Nephron (organoid): Measurements from ENCODE around the gene TCL1B.
"Not testable (repeated sequence)": the region's sequence is repeated elsewhere in the genome, so short reads cannot be mapped to it uniquely, and the experiment has no call there.

Experiments
- H3K27ac Mint-ChIP-seq, 3 experiments: 2 replicates each; pipeline ENCODE4 v1.8.0; 2020; ENCODE audit warnings: mixed read lengths in 3 of 3, mild to moderate bottlenecking in 2 of 3, moderate library complexity in 1 of 3
- H3K27me3 Mint-ChIP-seq: 2 replicates; pipeline ENCODE4 v1.8.0; 2021; ENCODE audit warnings: low read depth, mild to moderate bottlenecking, moderate library complexity, mixed read lengths
- H3K36me3 Mint-ChIP-seq: 2 replicates; pipeline ENCODE4 v1.8.0; 2020; ENCODE audit warnings: low read depth, mixed read lengths
- H3K4me1 Mint-ChIP-seq: 2 replicates; pipeline ENCODE4 v1.8.0; 2020; ENCODE audit warnings: mixed read lengths
- H3K4me3 Mint-ChIP-seq, 3 experiments: 2 replicates each; pipeline ENCODE4 v1.8.0; 2020; ENCODE audit warnings: mild to moderate bottlenecking in 3 of 3, mixed read lengths in 3 of 3, moderate library complexity in 2 of 3
- H3K9me3 Mint-ChIP-seq: 2 replicates; pipeline ENCODE4 v1.8.0; 2020; ENCODE audit warnings: mixed read lengths
- CTCF ChIP-seq, 3 experiments: fragments of 200-600 bp; sonication (generic); IDR thresholded peaks; one replicate each; pipeline ENCODE4 v1.5.0; 2021; ENCODE audit warnings: antibody characterized with exemption in 3 of 3; ENCODE audit not compliant: unreplicated experiment in 3 of 3

TCL1B gene

GRCh38 chr14:95664066-95664465 lies 22.2 kb upstream of the TCL1B start:
- Mint-ChIP-seq H3K27ac (peak overlapping the region in 2 of 3 experiments; percentile 13 to 50), H3K9me3 (no peaks in the 10 kb centered on the region), H3K36me3 (no peaks in the 10 kb centered on the region), H3K27me3 (peaks cover 14% of the 10 kb centered on the region), H3K4me1 (peaks cover 46% of the 10 kb centered on the region), H3K4me3 (no peak overlapping the region)
- no peak for TF ChIP-seq CTCF (IDR thresholded peaks at IDR 0.05; ENCODE audit: unreplicated experiment in 3 of 3)

- no peaks in the 10 kb centered on the region for H3K9me3 Mint-ChIP-seq
- no peaks in the 10 kb centered on the region for H3K36me3 Mint-ChIP-seq
- H3K27me3 Mint-ChIP-seq, result peaks cover 14% of the 10 kb centered on the region
- H3K27ac Mint-ChIP-seq, result peak overlapping the region in 2 of 3 experiments; percentile 13 to 50
- TF ChIP-seq CTCF (IDR thresholded peaks at IDR 0.05; ENCODE audit: unreplicated experiment in 3 of 3), result no peak
- H3K4me1 Mint-ChIP-seq, result peaks cover 46% of the 10 kb centered on the region
- no peak overlapping the region for H3K4me3 Mint-ChIP-seq
Observed at GRCh38 chr14:95664546-95664945, 21.7 kb upstream of the TCL1B start.

DNA sequence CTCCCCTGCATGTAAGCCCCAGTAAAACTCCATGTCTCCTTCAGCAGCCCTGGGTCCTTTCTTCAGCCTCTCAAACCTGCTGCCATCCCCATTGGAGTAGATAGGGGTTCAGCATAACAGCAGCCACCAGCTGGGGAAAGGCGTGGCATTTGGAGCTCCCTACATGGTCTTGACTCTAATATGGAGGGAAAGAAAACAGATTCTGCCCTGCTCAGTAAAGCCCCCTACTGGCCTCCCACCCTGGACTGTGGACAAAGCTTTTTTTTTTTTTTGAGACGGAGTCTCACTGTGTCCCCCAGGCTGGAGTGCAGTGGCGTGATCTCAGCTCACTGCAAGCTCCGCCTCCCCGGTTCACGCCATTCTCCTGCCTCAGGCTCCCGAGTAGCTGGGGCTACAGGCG lies 20.7 kb upstream of the TCL1B start:
- TF ChIP-seq CTCF (IDR thresholded peaks at IDR 0.05; ENCODE audit: unreplicated experiment in 3 of 3), result peak in 1 of 3 experiments; percentile 20
- H3K4me3 Mint-ChIP-seq, result not testable (repeated sequence)

GRCh38 chr14:95666450-95666849 lies 19.8 kb upstream of the TCL1B start:
- Mint-ChIP-seq H3K36me3 (no peaks in the 10 kb centered on the region), H3K4me1 (peaks cover 44% of the 10 kb centered on the region), H3K27me3 (peaks cover 4% of the 10 kb centered on the region), H3K9me3 (no peaks in the 10 kb centered on the region), H3K4me3 (no peak overlapping the region), H3K27ac (no peak overlapping the region)
- no peak for TF ChIP-seq CTCF (IDR thresholded peaks at IDR 0.05; ENCODE audit: unreplicated experiment in 3 of 3)

More for the DNA sequence above, 20.7 kb upstream of the TCL1B start:
- H3K4me1 Mint-ChIP-seq, result peaks cover 44% of the 10 kb centered on the region
- not testable (repeated sequence) for H3K27ac Mint-ChIP-seq, H3K27me3 Mint-ChIP-seq, H3K36me3 Mint-ChIP-seq, H3K9me3 Mint-ChIP-seq

DNA sequence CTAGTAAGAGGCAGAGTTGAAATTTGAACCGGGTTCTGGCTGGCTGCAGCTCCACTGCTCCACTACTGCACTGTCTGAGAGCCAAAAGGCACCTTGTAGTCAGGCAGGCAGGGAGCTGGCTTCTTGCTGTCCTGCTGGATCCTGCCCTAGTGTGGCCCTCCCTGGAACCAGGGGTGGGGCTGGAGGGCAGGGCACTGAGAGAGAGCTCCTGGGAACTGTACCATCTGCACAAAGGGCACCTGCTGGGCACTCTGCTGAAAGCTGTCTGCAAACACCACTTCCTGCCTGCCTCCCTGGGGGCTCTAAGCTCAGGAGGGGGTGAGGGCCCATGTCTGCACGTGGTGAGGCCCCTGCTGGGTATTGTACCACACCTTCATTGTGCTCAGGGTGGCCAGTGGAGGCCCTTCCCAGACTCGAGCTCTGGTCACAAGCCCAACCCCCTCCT lies 19.0 kb upstream of the TCL1B start:
- no peaks in the 10 kb centered on the region for H3K36me3 Mint-ChIP-seq
- H3K9me3 Mint-ChIP-seq, result no peaks in the 10 kb centered on the region
- no peak for TF ChIP-seq CTCF (IDR thresholded peaks at IDR 0.05; ENCODE audit: unreplicated experiment in 3 of 3)
- peaks cover 4% of the 10 kb centered on the region for H3K27me3 Mint-ChIP-seq
- peaks cover 42% of the 10 kb centered on the region for H3K4me1 Mint-ChIP-seq
- peak overlapping the region in 2 of 3 experiments; percentile 34 to 60 for H3K27ac Mint-ChIP-seq
- H3K4me3 Mint-ChIP-seq, result no peak overlapping the region

GRCh38 chr14:95668235-95668772 lies 17.9 kb upstream of the TCL1B start:
- TF ChIP-seq CTCF (IDR thresholded peaks at IDR 0.05; ENCODE audit: unreplicated experiment in 3 of 3), result no peak
- H3K27ac Mint-ChIP-seq, result peak overlapping the region; percentile 34 to 86 (median 39)
- H3K36me3 Mint-ChIP-seq, result no peaks in the 10 kb centered on the region
- peaks cover 36% of the 10 kb centered on the region for H3K4me1 Mint-ChIP-seq
- peaks cover 4% of the 10 kb centered on the region for H3K27me3 Mint-ChIP-seq
- H3K4me3 Mint-ChIP-seq, result no peak overlapping the region
- H3K9me3 Mint-ChIP-seq, result no peaks in the 10 kb centered on the region
